Breast epithelium (tissue), 4 donors: ENCODE results near the gene PARVB. TPM values are rescaled to one million over a fixed set of nuclear protein-coding genes. Genes with fewer than 3 reads are reported as not detected.

Source experiments
- DNase-seq, 2 donors: peaks; one replicate each; pipeline ENCODE4 v3.0.0-alpha.2; 2019; ENCODE audit warnings: low spot score in 2 of 2
- H3K27ac ChIP-seq, 2 donors: fragments of 200-600 bp; sonication (generic) in 1 of 2; one replicate each; pipeline ENCODE4 v1.5.1; 2016 to 2019; ENCODE audit warnings: mild to moderate bottlenecking in 1 of 2
- H3K27me3 ChIP-seq, 2 donors: fragments of 200-600 bp; sonication (generic) in 1 of 2; one replicate each; pipeline versions ENCODE4 v1.5.1 to v1.6.0; 2017 to 2019; ENCODE audit warnings: control low read depth in 1 of 2, mild to moderate bottlenecking in 1 of 2
- H3K36me3 ChIP-seq: fragments of 200-600 bp; one replicate; pipeline ENCODE4 v1.5.1; 2019
- H3K4me1 ChIP-seq, 2 donors: fragments of 200-600 bp; sonication (generic); one replicate each; pipeline ENCODE4 v1.5.1; 2016 to 2019; ENCODE audit warnings: control low read depth in 1 of 2
- H3K4me3 ChIP-seq, 3 donors: fragments of 200-600 bp; sonication (generic); 1 replicate in 2 of 3; 2 replicates in 1 of 3; pipeline ENCODE4 v1.5.1; 2016 to 2019; ENCODE audit warnings: mild to moderate bottlenecking in 3 of 3, moderate library complexity in 2 of 3
- H3K9me3 ChIP-seq, 2 donors: fragments of 200-600 bp; sonication (generic) in 1 of 2; one replicate each; pipeline ENCODE4 v1.5.1; 2016 to 2019; ENCODE audit warnings: control low read depth in 1 of 2
- CTCF ChIP-seq, 3 donors: fragments of 450-650 bp; IDR thresholded peaks; one replicate each; pipeline ENCODE4 v1.5.1; 2016 to 2017; ENCODE audit warnings: antibody characterized with exemption in 3 of 3, mild to moderate bottlenecking in 3 of 3, moderate library complexity in 3 of 3
- POLR2A ChIP-seq: fragments of 450-650 bp; IDR thresholded peaks from one replicate; pipeline ENCODE4 v1.6.1; 2016; ENCODE audit warnings: antibody characterized with exemption, mild to moderate bottlenecking, moderate library complexity
- POLR2AphosphoS5 ChIP-seq, 3 donors: sonication (generic); formaldehyde crosslinking; IDR thresholded peaks; one replicate each; pipeline ENCODE4 v1.6.1; 2017; ENCODE audit warnings: antibody characterized with exemption in 3 of 3
- intact Hi-C: fragments of 100-400 bp; cut with DNase I; formaldehyde crosslinking; loops from one replicate; pipeline ENCODE4 v1.15.1; 2023; ENCODE audit warnings: low total_unique reads
- total RNA-seq, 3 donors: library from RNA; depleted of rRNA; stranded (reverse); fragments of >200 nt; gene quantifications; one replicate each; pipeline ENCODE4 v1.1.0, GENCODE V29; 2016

Gene PARVB
- total RNA-seq, 3 donors from 2014 or later, result 12.3 to 57.6 (median 21.6) TPM

- TF ChIP-seq CTCF (IDR thresholded peaks at IDR 0.05) (no peak), POLR2AphosphoS5 (IDR thresholded peaks at IDR 0.05) (no peak), POLR2A (no peak)
- intact Hi-C loops, result no loop called here
Measured at GRCh38 chr22:44175676-44176075, 151.6 kb downstream of the PARVB start.

GRCh38 chr22:44179196-44179988, 155.3 kb downstream of the PARVB start:
- intact Hi-C loops, result no loop called here
- DNase-seq, result no peak
- Histone ChIP-seq H3K27ac (no peak overlapping the region), H3K4me1 (no peaks in the 10 kb centered on the region), H3K27me3 (peaks cover 0 to 44% of the 10 kb centered on the region in 2 donors), H3K9me3 (no peaks in the 10 kb centered on the region), H3K4me3 (no peak overlapping the region), H3K36me3 (no peaks in the 10 kb centered on the region)
- TF ChIP-seq CTCF (IDR thresholded peaks at IDR 0.05) (no peak), POLR2AphosphoS5 (IDR thresholded peaks at IDR 0.05) (no peak), POLR2A (no peak)

More at GRCh38 chr22:44175676-44176075, 151.6 kb downstream of the PARVB start:
- DNase-seq, result no peak
- Histone ChIP-seq H3K9me3 (no peaks in the 10 kb centered on the region), H3K4me3 (no peak overlapping the region), H3K36me3 (no peaks in the 10 kb centered on the region), H3K27me3 (peaks cover 0 to 11% of the 10 kb centered on the region in 2 donors), H3K4me1 (no peaks in the 10 kb centered on the region), H3K27ac (no peak overlapping the region)

- no peak overlapping the region for H3K4me3 ChIP-seq
- H3K9me3 ChIP-seq, result no peaks in the 10 kb centered on the region
- H3K27ac ChIP-seq, result no peak overlapping the region
- TF ChIP-seq POLR2AphosphoS5 (IDR thresholded peaks at IDR 0.05) (no peak), CTCF (IDR thresholded peaks at IDR 0.05) (no peak), POLR2A (no peak)
- intact Hi-C loops, result no loop called here
- H3K27me3 ChIP-seq, result peaks cover 0 to 44% of the 10 kb centered on the region in 2 donors
- H3K36me3 ChIP-seq, result no peaks in the 10 kb centered on the region
- DNase-seq, result no peak
- no peaks in the 10 kb centered on the region for H3K4me1 ChIP-seq
Measured at GRCh38 chr22:44179989-44180705, 156.0 kb downstream of the PARVB start.

- H3K9me3 ChIP-seq, result no peaks in the 10 kb centered on the region
- H3K27me3 ChIP-seq, result peaks cover 0 to 44% of the 10 kb centered on the region in 2 donors
- DNase-seq, result no peak
- peak within 1 kb of the TSS in 1 of 2 donors; percentile 43 for H3K27ac ChIP-seq
- H3K4me3 ChIP-seq, result peak within 1 kb of the TSS; percentile 25 to 49 (median 39)
- intact Hi-C loops, result no loop called here
- H3K4me1 ChIP-seq, result no peaks in the 10 kb centered on the region
- no peak for TF ChIP-seq POLR2A
- TF ChIP-seq CTCF (IDR thresholded peaks at IDR 0.05), result no peak
- no peak for TF ChIP-seq POLR2AphosphoS5 (IDR thresholded peaks at IDR 0.05)
- H3K36me3 ChIP-seq, result no peaks in the 10 kb centered on the region
Measured at GRCh38 chr22:44180706-44181032, 156.6 kb downstream of the PARVB start, which contains the start of gene PARVG. Gene PARVG (plus strand): TSS chr22:44180925. CDS start chr22:44183330, 2,405 bp downstream.
